NCI-H2107 treated with DMSO at 0.1 percent for 48 hours (cell line): Measurements from ENCODE around the gene CLCN6.

ENCODE experiments used
- DNase-seq: peaks from one replicate; lab custom pipeline; 2025; ENCODE audit not compliant: unreplicated experiment; lab: John Stamatoyannopoulos, UW

CLCN6 gene

DNA sequence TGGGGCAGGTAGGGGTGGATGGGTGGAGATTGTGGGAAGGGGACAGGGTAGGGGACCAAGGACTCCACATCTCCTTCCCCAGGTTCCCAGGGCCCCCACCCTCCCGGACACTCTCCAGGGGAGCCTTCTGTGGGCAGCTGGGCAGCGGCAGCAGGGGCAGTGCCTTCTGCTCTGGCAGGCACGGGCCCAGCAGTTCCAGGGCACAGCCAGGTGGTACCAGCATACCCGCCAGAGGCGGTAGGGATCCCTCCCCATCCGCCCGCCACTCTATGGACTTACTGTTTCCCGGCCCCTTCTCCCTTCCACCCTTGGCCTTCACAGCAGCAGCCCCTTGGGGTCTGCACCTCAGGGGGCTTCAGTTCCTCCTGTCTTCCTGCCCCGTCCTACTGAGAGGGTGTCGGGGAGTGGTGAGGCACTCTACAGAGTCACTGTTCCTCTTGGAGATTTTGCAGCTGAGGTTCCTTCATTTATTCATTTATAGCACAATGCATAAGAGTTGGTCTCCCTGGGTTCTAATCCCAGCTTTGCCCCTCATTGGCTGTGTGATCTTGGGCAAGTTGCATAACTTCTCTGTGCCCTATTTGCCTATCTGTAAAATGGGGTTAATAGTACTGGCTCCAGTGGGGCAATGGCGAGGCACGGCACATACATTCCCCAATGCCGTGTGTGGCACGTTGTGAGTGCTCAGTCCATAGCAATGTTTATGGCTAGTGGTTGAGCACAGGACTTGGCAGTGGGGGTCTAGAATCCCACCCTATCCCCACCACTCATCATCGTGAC, 27.0 kb upstream of the CLCN6 start:
- no peak for DNase-seq

GRCh38 chr1:11779715-11780379, 26.1 kb upstream of the CLCN6 start:
- no peak for DNase-seq

DNA sequence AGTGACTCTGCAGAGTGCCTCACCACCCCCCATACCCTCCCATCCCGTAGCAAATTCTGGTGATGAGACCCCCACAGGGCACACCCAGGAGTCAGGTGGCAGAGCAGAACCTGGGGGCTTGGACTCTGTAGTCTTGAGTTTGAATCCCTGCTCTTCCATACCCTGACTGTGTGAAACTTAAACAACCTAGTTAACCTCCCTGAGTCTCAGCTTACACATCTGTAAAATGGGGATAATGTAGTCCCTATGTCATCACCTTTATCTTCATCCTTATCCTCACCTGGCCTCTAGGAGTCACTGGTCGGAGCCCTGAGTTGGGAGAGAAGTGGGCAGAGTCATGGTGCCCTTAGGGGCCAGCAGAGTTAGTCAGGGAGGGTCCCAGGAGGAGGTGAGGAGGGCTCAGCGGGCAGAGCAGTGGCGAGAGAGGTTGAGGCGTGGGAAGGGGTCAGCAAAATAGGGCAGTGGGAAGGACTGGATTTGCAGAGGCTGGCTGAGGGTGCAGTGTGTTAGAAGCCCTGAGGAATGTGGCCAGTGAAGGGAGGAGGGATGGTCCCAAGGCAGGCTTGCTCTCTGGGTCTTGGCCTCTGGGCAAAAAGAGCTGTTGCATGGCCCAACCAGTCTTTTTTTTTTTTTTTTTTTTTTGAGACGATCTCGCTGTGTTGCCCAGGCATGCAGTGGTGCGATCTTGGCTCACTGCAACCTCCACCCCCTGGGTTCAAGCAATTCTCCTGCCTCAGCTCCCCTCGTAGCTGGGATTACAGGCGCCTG, 25.4 kb upstream of the CLCN6 start:
- no peak for DNase-seq

GRCh38 chr1:11781297-11781696, 24.7 kb upstream of the CLCN6 start:
- DNase-seq = no peak

- no peak for DNase-seq
Measured at GRCh38 chr1:11782127-11782708, 23.8 kb upstream of the CLCN6 start.

GRCh38 chr1:11783556-11783955, 22.4 kb upstream of the CLCN6 start:
- no peak for DNase-seq

DNA sequence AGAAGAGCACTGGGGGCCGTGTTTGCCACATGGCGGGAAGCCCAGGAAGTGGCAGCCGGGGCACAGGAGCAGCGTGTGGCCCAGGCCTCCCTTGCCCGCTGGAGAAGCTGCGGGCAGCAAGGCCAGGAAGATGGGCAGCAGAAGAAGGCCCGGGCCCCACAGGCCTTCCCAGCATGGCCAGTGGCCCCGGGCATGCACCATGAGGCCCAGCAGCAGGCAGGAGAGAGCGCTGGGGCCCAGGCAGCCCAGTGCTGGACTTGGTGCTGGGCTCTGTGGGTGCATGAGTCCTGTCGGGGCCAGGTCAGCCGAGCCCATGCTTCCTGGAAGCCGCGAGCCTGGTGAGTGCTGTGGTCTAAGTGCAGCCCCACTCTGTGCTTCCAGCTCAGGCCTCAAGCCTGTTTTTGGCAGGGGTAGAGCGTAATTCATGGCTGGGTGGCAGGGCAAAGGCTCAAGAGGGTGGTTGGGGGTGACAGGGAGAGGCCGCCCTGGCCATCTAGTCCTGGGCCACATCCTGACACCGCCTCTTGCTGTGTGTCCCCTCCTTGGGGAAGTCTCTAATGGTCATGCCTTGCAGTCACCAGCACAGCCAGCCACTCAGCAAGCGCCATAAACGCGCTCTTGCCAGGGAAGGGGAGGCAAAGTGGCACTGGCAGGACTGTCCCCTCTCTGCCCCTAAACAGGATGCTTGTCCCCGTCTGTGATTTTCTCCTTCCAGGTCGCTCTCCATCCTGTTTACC, 21.6 kb upstream of the CLCN6 start:
- no peak for DNase-seq

- DNase-seq = no peak
Measured at GRCh38 chr1:11784993-11785769, 20.8 kb upstream of the CLCN6 start.

DNA sequence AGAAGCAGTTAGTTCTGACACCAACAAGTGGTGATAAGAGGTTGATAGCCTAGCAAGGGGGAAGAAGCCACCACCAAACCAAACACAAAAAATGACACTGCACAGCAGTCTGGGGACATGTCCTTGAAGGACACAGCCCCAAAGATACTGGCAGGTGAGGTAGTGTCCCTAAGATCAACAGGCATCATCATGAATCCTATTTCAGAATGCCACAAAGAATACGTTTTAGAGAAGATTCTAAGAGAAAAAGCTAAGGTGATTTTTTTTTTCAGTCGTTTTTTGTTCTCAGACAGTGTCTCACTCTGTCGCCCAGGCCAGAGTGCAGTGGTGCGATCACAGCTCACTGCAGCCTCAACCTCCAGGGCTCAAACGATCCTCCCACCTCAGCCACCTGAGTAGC, 19.8 kb upstream of the CLCN6 start:
- no peak for DNase-seq

- DNase-seq = no peak
Measured at GRCh38 chr1:11787251-11787803, 18.7 kb upstream of the CLCN6 start.

DNA sequence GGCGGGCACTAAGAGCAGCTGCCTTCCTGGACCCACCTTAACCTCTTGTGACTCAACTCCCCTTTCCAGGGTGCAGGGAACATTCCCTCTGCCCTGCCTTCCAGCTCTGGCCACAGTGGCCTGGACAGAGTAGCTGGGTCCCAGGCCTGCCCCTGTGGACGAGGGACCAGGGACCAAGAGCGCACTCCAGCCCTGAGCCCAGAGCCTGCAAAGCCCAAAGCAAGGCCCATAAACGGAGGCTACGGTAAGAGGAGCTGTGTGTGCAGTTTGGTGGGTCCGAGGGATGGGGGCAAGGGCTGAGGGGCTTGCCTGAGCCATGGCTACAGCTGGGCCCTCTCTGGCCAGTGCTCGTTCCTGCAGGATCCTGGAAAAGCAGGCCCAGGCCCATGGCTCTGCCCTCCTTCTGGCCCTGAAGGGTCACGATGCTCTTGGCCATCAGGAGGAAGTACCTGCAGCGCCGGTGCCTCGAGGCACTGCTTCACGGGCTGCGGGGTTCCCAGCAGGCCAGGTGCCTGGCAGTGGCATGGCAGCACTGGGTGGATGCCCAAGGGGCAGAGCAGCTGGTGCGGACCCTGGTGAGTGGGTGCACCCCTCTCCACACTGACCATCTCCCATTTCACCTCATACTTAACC, 18.1 kb upstream of the CLCN6 start:
- no peak for DNase-seq

- DNase-seq = no peak
Measured at GRCh38 chr1:11788549-11789053, 17.4 kb upstream of the CLCN6 start.

DNA sequence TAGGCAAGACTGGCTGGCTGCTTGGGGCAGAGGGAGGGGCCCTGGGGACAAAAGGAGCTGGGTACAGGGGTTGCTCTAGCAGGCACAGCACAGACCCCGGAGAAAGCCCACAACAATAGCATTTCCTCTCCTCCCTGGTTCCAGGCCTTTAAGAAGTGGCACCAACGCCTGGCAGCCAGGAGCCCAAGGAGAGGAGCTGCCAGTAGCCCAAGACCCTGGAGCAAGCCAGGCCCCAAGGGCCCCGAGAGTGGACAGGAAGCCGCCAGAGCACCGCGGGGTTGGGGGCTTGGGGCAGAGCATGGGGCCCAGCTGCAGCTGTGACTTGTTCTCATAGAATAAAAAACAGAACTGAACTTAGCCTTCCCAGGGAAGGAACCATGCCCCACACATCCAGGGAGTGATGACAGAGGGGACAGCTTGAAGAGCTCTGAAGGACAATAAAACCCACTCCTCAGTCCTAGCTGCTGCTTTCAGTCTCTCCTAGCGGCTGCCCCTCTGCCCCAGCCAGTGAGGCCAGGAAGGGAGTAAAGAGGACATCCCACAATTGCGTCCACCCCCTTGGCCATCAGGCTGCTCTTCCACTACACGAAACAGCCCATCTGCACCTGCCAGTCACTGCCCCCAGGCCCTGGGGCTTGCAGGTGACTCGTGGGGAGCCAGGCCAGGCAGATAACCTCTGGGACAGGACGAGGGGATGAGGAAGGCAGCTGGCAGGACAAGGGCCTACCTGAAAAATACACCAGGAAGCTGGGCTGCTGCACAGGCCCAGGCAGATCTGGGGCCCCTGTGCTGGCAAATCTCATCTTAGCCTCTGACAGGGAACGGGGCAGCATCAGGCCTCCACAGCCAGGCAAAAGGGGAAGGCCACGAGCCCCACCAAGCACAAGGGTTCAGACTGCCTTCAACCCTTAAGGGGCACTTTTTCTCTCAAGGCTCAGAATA, 16.6 kb upstream of the CLCN6 start:
- DNase-seq = no peak

DNA sequence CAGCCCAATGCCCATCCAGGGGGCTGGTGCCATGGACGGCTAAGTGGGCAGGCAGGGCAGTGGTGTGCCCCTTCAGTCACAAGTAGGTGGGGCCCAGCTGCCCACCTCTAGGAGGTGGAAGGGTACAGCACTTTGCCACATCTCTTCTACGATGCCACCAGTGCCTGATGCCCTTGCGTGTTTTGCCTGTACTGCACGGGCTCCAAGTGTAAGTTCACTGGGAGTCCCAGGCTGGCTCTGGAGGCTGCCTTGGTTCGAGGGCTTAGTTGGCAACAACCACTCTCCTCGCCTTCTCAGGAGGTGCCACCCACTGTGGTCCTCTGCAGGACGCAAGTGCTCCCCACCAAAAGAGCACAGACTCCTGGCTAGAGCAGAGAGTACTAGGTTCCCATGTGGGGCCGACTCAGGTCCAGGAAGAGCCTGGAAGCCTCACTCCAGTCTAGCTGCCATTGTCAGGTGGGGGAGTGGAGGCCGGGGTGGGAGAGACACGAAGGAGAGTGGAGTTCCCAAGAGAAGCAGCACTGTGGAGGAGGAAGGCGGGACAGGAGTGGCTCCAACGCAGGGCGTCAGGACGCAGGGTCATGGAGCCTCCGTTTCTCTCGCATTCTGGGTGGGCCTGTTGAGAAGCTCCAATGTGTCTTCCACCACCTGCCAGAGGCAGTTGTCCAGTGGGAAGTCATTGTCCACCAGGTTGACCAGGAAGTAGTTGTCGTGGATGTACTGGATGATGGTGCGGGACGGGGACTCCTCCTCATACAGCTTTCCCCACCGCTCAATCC, 15.7 kb upstream of the CLCN6 start:
- no peak for DNase-seq

GRCh38 chr1:11790880-11791715, 14.9 kb upstream of the CLCN6 start:
- no peak for DNase-seq

- DNase-seq = peak; percentile 8
Measured at GRCh38 chr1:11792106-11792505, 13.9 kb upstream of the CLCN6 start.
